A549 (cell line): ENCODE results near the gene BHMT. TPM values are rescaled to one million over a fixed set of nuclear protein-coding genes. Genes with fewer than 3 reads are reported as not detected.

Experiments
- ATAC-seq, 2 experiments: fragments of 200-7000 bp in 1 of 2; fragments of >200 bp in 1 of 2; cut with Nextera tagmentation in 1 of 2; cut with Tn5 transposase in 1 of 2; 3 replicates each; pipeline versions ENCODE4 v1.8.0 to v1.9.1; 2018 to 2020; ENCODE audit warnings: mild to moderate bottlenecking in 1 of 2, moderate library complexity in 1 of 2
- CTCF ChIA-PET: fragments of 300-600 bp; sonication (Branson Sonifier 250); formaldehyde crosslinking; extraction: SDS; loops from one replicate; lab custom pipeline; 2021; ENCODE audit warnings: antibody characterized with exemption, inconsistent platforms; lab: Yijun Ruan, JAX
- POLR2A ChIA-PET: fragments of 350-600 bp; formaldehyde crosslinking; extraction: SDS; loops from one replicate; lab custom pipeline; 2021; ENCODE audit warnings: antibody characterized with exemption, inconsistent platforms; lab: Yijun Ruan, JAX
- DNase-seq, 2 experiments: peaks; one replicate each; pipeline versions ENCODE4 v3.0.0 to v3.0.0-alpha.2; 2011 to 2016; ENCODE audit warnings: low read depth in 1 of 2, low spot score in 1 of 2
- FAIRE-seq: peaks from 2 replicates; lab custom pipeline; 2011; peaks lifted over from hg19 to GRCh38; lab: Jason Lieb, UNC
- H3K27ac ChIP-seq, 2 experiments: fragments of >200 bp; sonication (Bioruptor Twin); formaldehyde crosslinking; 3 replicates each; pipeline ENCODE4 v1.5.1; 2016 to 2017
- H3K4me1 ChIP-seq: fragments of >200 bp; sonication (Bioruptor Twin); formaldehyde crosslinking; 3 replicates; pipeline ENCODE4 v1.6.1; 2016
- H3K4me2 ChIP-seq: fragments of >200 bp; sonication (Bioruptor Twin); formaldehyde crosslinking; 3 replicates; pipeline ENCODE4 v1.6.1; 2016
- H3K4me3 ChIP-seq: fragments of >200 bp; sonication (Bioruptor Twin); formaldehyde crosslinking; 3 replicates; pipeline ENCODE4 v1.5.1; 2016
- H3K9me3 ChIP-seq: fragments of >200 bp; sonication (Bioruptor Twin); formaldehyde crosslinking; 3 replicates; pipeline ENCODE4 v1.6.1; 2016
- CBX8 ChIP-seq: fragments of 200-600 bp; sonication (generic); IDR thresholded peaks from 2 replicates; pipeline ENCODE4 v1.6.1; 2016
- FOSL2 ChIP-seq, 2 experiments: fragments of 450-650 bp in 1 of 2; fragments of >200 bp in 1 of 2; sonication (Bioruptor Twin) in 1 of 2; formaldehyde crosslinking; IDR thresholded peaks; 2 replicates each; pipeline versions ENCODE4 v1.5.0 to v1.6.1; 2016 to 2020; ENCODE audit warnings: mild to moderate bottlenecking in 1 of 2, moderate library complexity in 1 of 2
- HOXB13 ChIP-seq: fragments of 250-450 bp; sonication (Bioruptor Pico); IDR thresholded peaks from 2 replicates; pipeline ENCODE4 v1.5.0; 2020; ENCODE audit warnings: low read depth, mild to moderate bottlenecking, moderate library complexity
- JUN ChIP-seq, 2 experiments: fragments of >200 bp; sonication (Bioruptor Twin); formaldehyde crosslinking; IDR thresholded peaks; 2 replicates in 1 of 2; 3 replicates in 1 of 2; pipeline ENCODE4 v1.6.1; 2016 to 2017
- JUNB ChIP-seq: fragments of >200 bp; sonication (Bioruptor Twin); formaldehyde crosslinking; IDR thresholded peaks from 2 replicates; pipeline ENCODE4 v1.6.1; 2016
- KDM5A ChIP-seq: fragments of 200-600 bp; sonication (generic); IDR thresholded peaks from 2 replicates; pipeline ENCODE4 v1.6.1; 2016; ENCODE audit warnings: antibody characterized with exemption, mild to moderate bottlenecking
- RNF2 ChIP-seq: fragments of 200-600 bp; sonication (generic); IDR thresholded peaks from 2 replicates; pipeline ENCODE4 v1.6.1; 2016; ENCODE audit warnings: low read depth, mild to moderate bottlenecking, antibody characterized with exemption, moderate library complexity, borderline replicate concordance
- TFCP2L1 ChIP-seq: fragments of 250-450 bp; sonication (Bioruptor Pico); IDR thresholded peaks from 2 replicates; pipeline ENCODE4 v1.5.0; 2021; ENCODE audit warnings: mild to moderate bottlenecking
- ZFP36 ChIP-seq: fragments of 450-650 bp; IDR thresholded peaks from 2 replicates; pipeline ENCODE4 v1.6.1; 2014; ENCODE audit warnings: borderline replicate concordance; ENCODE audit not compliant: partially characterized antibody
- WGBS: methylation state at CpG from one replicate; pipeline ENCODE4 v1.1.6; 2017; ENCODE audit errors: missing lambda C conversion rate; 5-methylcytosine and 5-hydroxymethylcytosine counted together
- polyA plus RNA-seq, 4 experiments: library from polyadenylated mRNA; depleted of rRNA in 3 of 4; stranded (reverse); fragments of >200 nt; fragmentation: RNase III in 1 of 4; extraction: RNeasy Plus Mini Kit Qiagen cat#74134 plus additional on column Dnase treatment in 1 of 4; gene quantifications; 2 replicates in 3 of 4; 3 replicates in 1 of 4; pipeline ENCODE4 v1.2.3, GENCODE V29; 2011 to 2017
- TF ChIP-seq, protein P1 (sequence below): IDR thresholded peaks from 2 replicates; pipeline ENCODE4 v1.6.1; 2012; ENCODE audit warnings: low read depth, borderline replicate concordance
- TF ChIP-seq, protein P2 (sequence below): fragments of 250-450 bp; sonication (Bioruptor Pico); IDR thresholded peaks from 2 replicates; pipeline ENCODE4 v1.5.0; 2021; ENCODE audit warnings: mild to moderate bottlenecking, moderate library complexity, borderline replicate concordance
- TF ChIP-seq, protein P3 (sequence below): fragments of 450-650 bp; IDR thresholded peaks from 2 replicates; pipeline ENCODE4 v1.6.1; 2014; ENCODE audit warnings: antibody characterized with exemption

The BHMT gene
- polyA plus RNA-seq, 2 of the 4 experiments (the other 2 are of a cell fraction), result not detected

DNA sequence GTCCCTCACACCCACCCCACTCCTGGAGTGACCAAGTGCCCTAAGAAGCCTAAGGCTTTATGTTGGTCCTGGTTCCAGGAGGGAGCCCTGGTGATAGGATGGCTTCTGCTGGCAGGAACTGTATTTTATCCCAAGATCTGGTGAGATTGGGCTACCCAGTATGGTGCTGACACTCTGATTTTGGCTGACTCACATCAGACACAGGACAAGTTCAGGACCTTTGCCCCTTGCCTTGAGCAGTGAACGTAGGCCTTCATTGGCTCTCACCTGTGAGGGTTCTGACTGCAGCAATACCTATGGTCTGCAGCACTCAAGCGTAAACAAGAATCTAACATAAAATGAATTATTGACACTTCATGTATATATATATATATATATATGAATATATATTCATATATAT lies 25.0 kb downstream of the BHMT start:
- Histone ChIP-seq H3K9me3 (peaks cover 8% of the 10 kb centered on the region; the same call in 1 of the 3 replicates), H3K4me1 (peaks cover 4% of the 10 kb centered on the region; the same call in 2 of the 3 replicates), H3K4me3 (no peak overlapping the region), H3K27ac (no peak overlapping the region), H3K4me2 (no peak overlapping the region)
- 75% methylated on average over 2 of the region's 2 CpGs for WGBS
- CTCF ChIA-PET, result interaction anchor here (12.7 kb wide), 1 partner anchor 114 kb away, joined by 354 read pairs; no protein-coding TSS in a partner anchor
- no peak for FAIRE-seq
- DNase-seq, result no peak
- POLR2A ChIA-PET, result no interaction called here
- TF ChIP-seq, protein P1, sequence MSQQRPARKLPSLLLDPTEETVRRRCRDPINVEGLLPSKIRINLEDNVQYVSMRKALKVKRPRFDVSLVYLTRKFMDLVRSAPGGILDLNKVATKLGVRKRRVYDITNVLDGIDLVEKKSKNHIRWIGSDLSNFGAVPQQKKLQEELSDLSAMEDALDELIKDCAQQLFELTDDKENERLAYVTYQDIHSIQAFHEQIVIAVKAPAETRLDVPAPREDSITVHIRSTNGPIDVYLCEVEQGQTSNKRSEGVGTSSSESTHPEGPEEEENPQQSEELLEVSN, result no peak
- TF ChIP-seq JUNB (no peak), JUN (IDR thresholded peaks at IDR 0.05) (no peak)
- ATAC-seq, result no peak

DNA sequence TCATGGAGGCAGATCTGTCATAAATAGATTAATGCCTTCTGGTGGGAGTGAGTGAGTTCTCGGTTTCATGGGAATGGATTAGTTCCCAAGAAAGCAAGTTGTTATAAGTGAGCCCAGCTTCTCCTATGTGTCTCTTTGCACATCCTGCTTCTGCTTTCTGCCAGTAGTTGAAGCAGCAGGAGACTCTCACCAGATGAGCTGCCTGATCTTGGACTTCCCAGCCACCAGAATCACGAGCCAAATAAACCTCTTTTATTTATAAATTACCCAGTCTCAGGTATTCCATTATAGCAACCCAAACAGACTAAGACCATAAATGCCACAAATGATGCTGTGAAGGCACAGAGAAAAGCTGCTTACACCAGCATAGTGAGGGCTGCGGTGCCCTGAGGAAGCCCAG lies 28.9 kb downstream of the BHMT start:
- CTCF ChIA-PET, result interaction anchor here (0.6 to 2.0 kb wide), 4 partner anchors 31 to 120 kb away, joined by 3 to 7 read pairs (median 4); no protein-coding TSS in a partner anchor
- H3K9me3 ChIP-seq, result peaks cover 8% of the 10 kb centered on the region; the same call in 1 of the 3 replicates
- WGBS, result 49% methylated on average over 3 of the region's 3 CpGs
- ATAC-seq, result no peak
- H3K27ac ChIP-seq, result no peak overlapping the region
- DNase-seq, result no peak
- POLR2A ChIA-PET, result no interaction called here
- FAIRE-seq, result no peak
- H3K4me1 ChIP-seq, result peaks cover 12% of the 10 kb centered on the region
- no peak overlapping the region for H3K4me3 ChIP-seq
- no peak for TF ChIP-seq ZFP36
- no peak for TF ChIP-seq RNF2
- TF ChIP-seq CBX8, result no peak
- TF ChIP-seq, protein P1, result no peak
- TF ChIP-seq, protein P2, sequence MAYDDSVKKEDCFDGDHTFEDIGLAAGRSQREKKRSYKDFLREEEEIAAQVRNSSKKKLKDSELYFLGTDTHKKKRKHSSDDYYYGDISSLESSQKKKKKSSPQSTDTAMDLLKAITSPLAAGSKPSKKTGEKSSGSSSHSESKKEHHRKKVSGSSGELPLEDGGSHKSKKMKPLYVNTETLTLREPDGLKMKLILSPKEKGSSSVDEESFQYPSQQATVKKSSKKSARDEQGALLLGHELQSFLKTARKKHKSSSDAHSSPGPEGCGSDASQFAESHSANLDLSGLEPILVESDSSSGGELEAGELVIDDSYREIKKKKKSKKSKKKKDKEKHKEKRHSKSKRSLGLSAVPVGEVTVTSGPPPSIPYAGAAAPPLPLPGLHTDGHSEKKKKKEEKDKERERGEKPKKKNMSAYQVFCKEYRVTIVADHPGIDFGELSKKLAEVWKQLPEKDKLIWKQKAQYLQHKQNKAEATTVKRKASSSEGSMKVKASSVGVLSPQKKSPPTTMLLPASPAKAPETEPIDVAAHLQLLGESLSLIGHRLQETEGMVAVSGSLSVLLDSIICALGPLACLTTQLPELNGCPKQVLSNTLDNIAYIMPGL (CRISPR knock-in tag), result no peak
- no peak for TF ChIP-seq HOXB13 (CRISPR knock-in tag)
- TF ChIP-seq TFCP2L1, result no peak
- TF ChIP-seq KDM5A, result no peak
- no peak overlapping the region for H3K4me2 ChIP-seq

DNA sequence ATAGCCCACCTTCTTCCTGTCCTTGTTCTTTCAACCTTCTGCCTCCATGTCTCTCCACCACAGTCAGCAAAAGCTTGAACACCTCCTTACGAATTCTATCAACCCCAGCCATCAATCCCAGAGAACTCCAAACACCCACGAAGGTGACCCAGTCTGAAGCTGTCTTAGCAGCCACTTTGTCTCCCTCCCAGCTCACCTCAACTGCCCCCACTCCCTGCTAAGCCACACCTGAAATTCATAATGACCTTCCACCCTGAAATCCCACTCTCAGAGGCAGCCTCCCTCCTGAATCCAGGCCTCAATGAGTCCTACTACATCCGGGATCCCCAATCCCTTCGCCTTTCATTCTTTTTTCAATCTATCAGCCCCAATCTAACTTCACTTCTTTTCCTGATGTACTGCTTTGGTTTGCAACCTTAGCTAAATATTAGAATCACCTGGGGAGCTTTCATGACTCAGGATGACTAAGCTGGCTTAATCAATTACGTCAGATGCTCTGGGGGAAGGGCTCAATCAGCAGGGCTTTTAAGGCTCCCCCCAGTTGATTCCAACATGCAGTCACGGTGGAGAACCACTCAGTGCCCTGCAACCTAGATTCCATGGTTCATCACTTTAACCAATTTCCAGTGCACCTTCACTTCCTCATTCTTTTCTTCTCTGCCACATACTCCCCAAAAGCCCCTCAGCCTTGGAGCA lies 32.2 kb downstream of the BHMT start:
- Histone ChIP-seq H3K4me2 (peak overlapping the region; percentile 52), H3K27ac (peak overlapping the region; percentile 45 to 62), H3K9me3 (peaks cover 8% of the 10 kb centered on the region; the same call in 1 of the 3 replicates), H3K4me3 (no peak overlapping the region), H3K4me1 (peaks cover 12% of the 10 kb centered on the region)
- DNase-seq (peak in 1 of 2 experiments; percentile 55), FAIRE-seq (no peak), ATAC-seq (peak; percentile 30 to 33; a peak in 3 of 6 replicates)
- WGBS, result 41% methylated on average over 6 of the region's 6 CpGs
- TF ChIP-seq FOSL2 (IDR thresholded peaks at IDR 0.05) (peak; percentile 38; the same call in 1 of the 2 replicates), FOSL2 (CRISPR knock-in tag; IDR thresholded peaks at IDR 0.05) (peak; percentile 59), JUNB (0 out of 2 replicates have a peak, but pooled peaks have one; percentile 32)
- TF ChIP-seq, protein P1, result no peak
- TF ChIP-seq, protein P3, sequence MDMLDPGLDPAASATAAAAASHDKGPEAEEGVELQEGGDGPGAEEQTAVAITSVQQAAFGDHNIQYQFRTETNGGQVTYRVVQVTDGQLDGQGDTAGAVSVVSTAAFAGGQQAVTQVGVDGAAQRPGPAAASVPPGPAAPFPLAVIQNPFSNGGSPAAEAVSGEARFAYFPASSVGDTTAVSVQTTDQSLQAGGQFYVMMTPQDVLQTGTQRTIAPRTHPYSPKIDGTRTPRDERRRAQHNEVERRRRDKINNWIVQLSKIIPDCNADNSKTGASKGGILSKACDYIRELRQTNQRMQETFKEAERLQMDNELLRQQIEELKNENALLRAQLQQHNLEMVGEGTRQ, result no peak
- POLR2A ChIA-PET, result no interaction called here
- CTCF ChIA-PET, result interaction anchor here (1.3 to 4.0 kb wide), 5 partner anchors 11 to 322 kb away, joined by 3 to 33 read pairs (median 4); no protein-coding TSS in a partner anchor
